Thyroid gland (tissue), 4 donors: ENCODE results near the gene NOL4. TPM values are rescaled to one million over a fixed set of nuclear protein-coding genes. Genes with fewer than 3 reads are reported as not detected.
"Not testable (repeated sequence)": the region's sequence is repeated elsewhere in the genome, so short reads cannot be mapped to it uniquely, and the experiment has no call there.

Source experiments
- DNase-seq, 2 donors: peaks; one replicate each; pipeline ENCODE4 v3.0.0-alpha.2; 2019
- H3K27ac ChIP-seq, 3 donors: fragments of 200-600 bp; sonication (generic); 1 replicate in 2 of 3; 2 replicates in 1 of 3; pipeline ENCODE4 v1.5.1; 2016 to 2019; ENCODE audit warnings: mild to moderate bottlenecking in 1 of 3, moderate library complexity in 1 of 3
- H3K27me3 ChIP-seq: fragments of 200-600 bp; sonication (generic); one replicate; pipeline ENCODE4 v1.5.1; 2019
- H3K36me3 ChIP-seq, 2 donors: fragments of 200-600 bp; sonication (generic); one replicate each; pipeline ENCODE4 v1.5.1; 2016 to 2019
- H3K4me1 ChIP-seq, 2 donors: fragments of 200-600 bp; sonication (generic); one replicate each; pipeline ENCODE4 v1.5.1; 2017 to 2019
- H3K4me3 ChIP-seq, 3 donors: fragments of 200-600 bp; sonication (generic); replicated peaks in 1 of 3; 1 replicate in 2 of 3; 2 replicates in 1 of 3; pipeline ENCODE4 v1.5.1; 2016; ENCODE audit warnings: mild to moderate bottlenecking in 1 of 3
- H3K9me3 ChIP-seq: fragments of 200-600 bp; sonication (generic); one replicate; pipeline ENCODE4 v1.5.1; 2017
- POLR2A ChIP-seq, 2 donors: fragments of 450-650 bp; IDR thresholded peaks; one replicate each; pipeline ENCODE4 v1.6.1; 2017; ENCODE audit warnings: antibody characterized with exemption in 2 of 2, mild to moderate bottlenecking in 2 of 2, moderate library complexity in 1 of 2
- WGBS, 2 donors: methylation state at CpG; one replicate each; pipeline ENCODE4 v1.1.5; 2017; 5-methylcytosine and 5-hydroxymethylcytosine counted together
- intact Hi-C: fragments of 100-400 bp; cut with DNase I; formaldehyde crosslinking; loops from one replicate; pipeline ENCODE4 v1.15.1; 2023
- total RNA-seq, 4 donors: library from RNA; depleted of rRNA; stranded (reverse); fragments of >200 nt; gene quantifications; one replicate each; pipeline ENCODE4 v1.2.3, GENCODE V29; 2016
- TF ChIP-seq, protein P1 (sequence below), 6 experiments: fragments of 200-600 bp in 3 of 6; fragments of 450-650 bp in 3 of 6; sonication (generic) in 3 of 6; IDR thresholded peaks; one replicate each; pipeline ENCODE4 v1.5.1; 2016 to 2019; ENCODE audit warnings: antibody characterized with exemption in 6 of 6, mild to moderate bottlenecking in 2 of 6, inconsistent platforms in 1 of 6, moderate library complexity in 1 of 6

NOL4 gene
- total RNA-seq, 4 donors from 2014 or later: 0.81 to 14.3 (median 8.7) TPM

DNA sequence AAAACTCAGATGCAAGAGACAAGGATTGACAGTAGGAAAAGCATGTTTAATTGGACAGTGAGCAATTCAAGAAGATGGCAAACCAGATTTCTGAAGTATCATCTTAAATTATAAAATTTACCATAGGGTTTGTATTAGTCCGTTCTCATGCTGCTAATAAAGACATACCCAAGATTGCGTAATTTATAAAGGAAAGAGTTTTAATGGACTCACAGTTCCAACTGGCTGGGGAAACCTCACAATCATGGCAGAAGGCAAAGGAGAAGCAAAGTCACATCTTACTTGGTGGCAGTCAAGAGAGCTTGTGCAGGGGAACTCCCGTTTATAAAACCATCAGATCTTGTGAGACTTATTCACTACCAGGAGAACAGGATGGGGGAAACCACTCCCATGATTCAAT, 24.0 kb upstream of the NOL4 start:
- WGBS, 2 donors: 91 to 93% methylated on average over 3 of the region's 3 CpGs
- H3K27me3 ChIP-seq: no peaks in the 10 kb centered on the region
- no peak overlapping the region for H3K4me3 ChIP-seq
- TF ChIP-seq POLR2A (IDR thresholded peaks at IDR 0.05): no peak
- TF ChIP-seq, protein P1, sequence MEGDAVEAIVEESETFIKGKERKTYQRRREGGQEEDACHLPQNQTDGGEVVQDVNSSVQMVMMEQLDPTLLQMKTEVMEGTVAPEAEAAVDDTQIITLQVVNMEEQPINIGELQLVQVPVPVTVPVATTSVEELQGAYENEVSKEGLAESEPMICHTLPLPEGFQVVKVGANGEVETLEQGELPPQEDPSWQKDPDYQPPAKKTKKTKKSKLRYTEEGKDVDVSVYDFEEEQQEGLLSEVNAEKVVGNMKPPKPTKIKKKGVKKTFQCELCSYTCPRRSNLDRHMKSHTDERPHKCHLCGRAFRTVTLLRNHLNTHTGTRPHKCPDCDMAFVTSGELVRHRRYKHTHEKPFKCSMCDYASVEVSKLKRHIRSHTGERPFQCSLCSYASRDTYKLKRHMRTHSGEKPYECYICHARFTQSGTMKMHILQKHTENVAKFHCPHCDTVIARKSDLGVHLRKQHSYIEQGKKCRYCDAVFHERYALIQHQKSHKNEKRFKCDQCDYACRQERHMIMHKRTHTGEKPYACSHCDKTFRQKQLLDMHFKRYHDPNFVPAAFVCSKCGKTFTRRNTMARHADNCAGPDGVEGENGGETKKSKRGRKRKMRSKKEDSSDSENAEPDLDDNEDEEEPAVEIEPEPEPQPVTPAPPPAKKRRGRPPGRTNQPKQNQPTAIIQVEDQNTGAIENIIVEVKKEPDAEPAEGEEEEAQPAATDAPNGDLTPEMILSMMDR (IDR thresholded peaks at IDR 0.05): no peak
- intact Hi-C loops: no loop called here
- H3K4me1 ChIP-seq: no peaks in the 10 kb centered on the region
- DNase-seq: no peak
- no peak overlapping the region for H3K27ac ChIP-seq
- no peaks in the 10 kb centered on the region for H3K9me3 ChIP-seq
- no peaks in the 10 kb centered on the region for H3K36me3 ChIP-seq

DNA sequence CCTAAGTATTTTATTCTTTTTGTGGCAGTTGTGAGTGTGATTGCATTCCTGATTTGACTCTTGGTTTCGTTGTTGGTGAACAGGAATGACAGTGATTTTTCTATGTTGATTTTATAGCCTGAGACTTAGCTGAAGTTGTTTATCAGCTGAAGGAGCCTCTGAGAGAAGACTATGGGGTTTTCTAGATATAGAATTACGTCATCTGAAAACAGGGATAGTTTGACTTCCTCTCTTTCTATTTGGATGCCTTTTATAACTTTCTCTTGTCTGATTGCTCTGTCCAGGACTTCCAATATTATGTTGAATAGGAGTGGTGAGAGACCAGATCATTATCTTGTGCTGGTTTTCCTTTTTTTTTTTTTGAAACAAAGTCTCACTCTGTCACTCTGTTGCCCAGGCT, 18.0 kb upstream of the NOL4 start:
- 71 to 77% methylated on average over 2 of the region's 2 CpGs for WGBS, 2 donors
- intact Hi-C loops: no loop called here
- no peak for TF ChIP-seq POLR2A (IDR thresholded peaks at IDR 0.05)
- TF ChIP-seq, protein P1 (IDR thresholded peaks at IDR 0.05): no peak
- Histone ChIP-seq H3K27ac (no peak overlapping the region), H3K4me3 (no peak overlapping the region), H3K4me1 (no peaks in the 10 kb centered on the region), H3K36me3 (no peaks in the 10 kb centered on the region), H3K27me3 (no peaks in the 10 kb centered on the region), H3K9me3 (no peaks in the 10 kb centered on the region)
- no peak for DNase-seq

GRCh38 chr18:34233781-34234388, 9.2 kb upstream of the NOL4 start:
- H3K4me1 ChIP-seq, H3K27ac ChIP-seq, H3K9me3 ChIP-seq, H3K27me3 ChIP-seq, H3K4me3 ChIP-seq, intact Hi-C loops, H3K36me3 ChIP-seq: not testable (repeated sequence)
- 94 to 95% methylated on average over 28 to 38 of the region's 39 CpGs for WGBS, 2 donors
- DNase-seq: peak in 1 of 2 donors; percentile 4

GRCh38 chr18:34225218-34225553, 473 bp upstream of the NOL4 start:
- Histone ChIP-seq H3K9me3 (no peaks in the 10 kb centered on the region), H3K27me3 (no peaks in the 10 kb centered on the region), H3K36me3 (no peaks in the 10 kb centered on the region), H3K4me1 (peaks cover 3 to 7% of the 10 kb centered on the region in 2 donors), H3K27ac (no peak overlapping the region), H3K4me3 (no peak overlapping the region)
- WGBS, 2 donors: 18 to 19% methylated on average over 3 of the region's 3 CpGs
- TF ChIP-seq, protein P1 (IDR thresholded peaks at IDR 0.05): no peak
- no peak for TF ChIP-seq POLR2A (IDR thresholded peaks at IDR 0.05)
- intact Hi-C loops: no loop called here
- no peak for DNase-seq

GRCh38 chr18:34223893-34224422, 755 bp downstream of the NOL4 start:
- 4 to 6% methylated on average over 11 of the region's 11 CpGs for WGBS, 2 donors
- intact Hi-C loops: no loop called here
- Histone ChIP-seq H3K36me3 (no peaks in the 10 kb centered on the region), H3K4me1 (peaks cover 3 to 7% of the 10 kb centered on the region in 2 donors), H3K27ac (peak overlapping the region in 1 of 3 donors; percentile 60), H3K9me3 (no peaks in the 10 kb centered on the region), H3K4me3 (peak overlapping the region; percentile 18 to 74 (median 44)), H3K27me3 (no peaks in the 10 kb centered on the region)
- DNase-seq: peak in 1 of 2 donors; percentile 4
- no peak for TF ChIP-seq POLR2A (IDR thresholded peaks at IDR 0.05)
- TF ChIP-seq, protein P1 (IDR thresholded peaks at IDR 0.05): no peak
